Parathyroid adenoma (tissue), 2 donors: ENCODE measurements around the gene DGKG.

Experiments
- H2AFZ ChIP-seq: fragments of 300-600 bp; sonication (generic); one replicate; pipeline ENCODE4 v1.7.0; 2017; ENCODE audit warnings: antibody characterized with exemption, mild to moderate bottlenecking
- H3K27ac ChIP-seq: fragments of 300-600 bp; sonication (generic); one replicate; pipeline ENCODE4 v1.7.0; 2017
- H3K27me3 ChIP-seq: fragments of 300-600 bp; sonication (generic); one replicate; pipeline ENCODE4 v1.7.0; 2017; ENCODE audit warnings: low read length; ENCODE audit not compliant: control insufficient read depth, insufficient read depth
- H3K36me3 ChIP-seq: fragments of 300-600 bp; sonication (generic); one replicate; pipeline ENCODE4 v1.7.0; 2017; ENCODE audit warnings: low read length; ENCODE audit not compliant: control insufficient read depth, insufficient read depth
- H3K4me1 ChIP-seq: fragments of 300-600 bp; sonication (generic); one replicate; pipeline ENCODE4 v1.7.0; 2017; ENCODE audit warnings: control low read depth
- H3K4me2 ChIP-seq: fragments of 300-600 bp; sonication (generic); one replicate; pipeline ENCODE4 v1.7.0; 2017; ENCODE audit warnings: low read length
- H3K4me3 ChIP-seq: fragments of 300-600 bp; sonication (generic); one replicate; pipeline ENCODE4 v1.7.0; 2017; ENCODE audit warnings: low read depth, low read length
- H3K79me2 ChIP-seq: fragments of 300-600 bp; sonication (generic); one replicate; pipeline ENCODE4 v1.7.0; 2017; ENCODE audit warnings: control low read depth
- H3K9ac ChIP-seq: fragments of 300-600 bp; sonication (generic); one replicate; pipeline ENCODE4 v1.7.0; 2017; ENCODE audit warnings: mild to moderate bottlenecking
- H3K9me3 ChIP-seq: fragments of 300-600 bp; sonication (generic); one replicate; pipeline ENCODE4 v1.7.0; 2017; ENCODE audit warnings: low read length; ENCODE audit not compliant: control insufficient read depth
- TF ChIP-seq, protein P1 (sequence below): fragments of 300-600 bp; sonication (generic); IDR thresholded peaks from one replicate; pipeline ENCODE4 v1.7.0; 2017; ENCODE audit warnings: antibody characterized with exemption, mild to moderate bottlenecking
- donor health status: primary hyperparathyroidism.

The DGKG gene

DNA sequence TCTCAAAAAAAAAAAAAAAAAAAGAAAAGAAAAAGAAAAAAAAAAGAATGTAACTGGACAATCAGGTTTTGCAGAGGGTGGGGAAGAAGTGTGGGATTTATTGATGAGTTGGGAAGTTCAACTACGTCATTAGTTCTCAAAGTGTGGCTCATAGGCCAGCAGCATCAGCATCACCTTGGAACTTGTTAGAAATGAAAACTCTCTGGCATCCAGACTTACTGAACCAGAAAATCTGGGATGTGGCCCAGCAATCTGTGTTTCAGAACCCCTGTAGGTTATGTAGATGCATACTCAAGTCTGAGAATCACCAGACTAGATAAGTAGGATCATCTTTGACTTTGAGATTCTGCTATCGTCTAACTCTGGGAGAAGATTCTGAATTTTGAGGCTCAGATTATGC lies 207.4 kb downstream of the DGKG start:
- no peak overlapping the region for H3K4me3 ChIP-seq
- no peak overlapping the region for H3K4me2 ChIP-seq
- no peaks in the 10 kb centered on the region for H3K79me2 ChIP-seq
- H3K36me3 ChIP-seq, result no peaks in the 10 kb centered on the region
- no peak overlapping the region for H2AFZ ChIP-seq
- TF ChIP-seq, protein P1, sequence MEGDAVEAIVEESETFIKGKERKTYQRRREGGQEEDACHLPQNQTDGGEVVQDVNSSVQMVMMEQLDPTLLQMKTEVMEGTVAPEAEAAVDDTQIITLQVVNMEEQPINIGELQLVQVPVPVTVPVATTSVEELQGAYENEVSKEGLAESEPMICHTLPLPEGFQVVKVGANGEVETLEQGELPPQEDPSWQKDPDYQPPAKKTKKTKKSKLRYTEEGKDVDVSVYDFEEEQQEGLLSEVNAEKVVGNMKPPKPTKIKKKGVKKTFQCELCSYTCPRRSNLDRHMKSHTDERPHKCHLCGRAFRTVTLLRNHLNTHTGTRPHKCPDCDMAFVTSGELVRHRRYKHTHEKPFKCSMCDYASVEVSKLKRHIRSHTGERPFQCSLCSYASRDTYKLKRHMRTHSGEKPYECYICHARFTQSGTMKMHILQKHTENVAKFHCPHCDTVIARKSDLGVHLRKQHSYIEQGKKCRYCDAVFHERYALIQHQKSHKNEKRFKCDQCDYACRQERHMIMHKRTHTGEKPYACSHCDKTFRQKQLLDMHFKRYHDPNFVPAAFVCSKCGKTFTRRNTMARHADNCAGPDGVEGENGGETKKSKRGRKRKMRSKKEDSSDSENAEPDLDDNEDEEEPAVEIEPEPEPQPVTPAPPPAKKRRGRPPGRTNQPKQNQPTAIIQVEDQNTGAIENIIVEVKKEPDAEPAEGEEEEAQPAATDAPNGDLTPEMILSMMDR, result no peak
- no peaks in the 10 kb centered on the region for H3K4me1 ChIP-seq
- H3K9ac ChIP-seq, result no peak overlapping the region
- no peaks in the 10 kb centered on the region for H3K27me3 ChIP-seq
- H3K9me3 ChIP-seq, result no peaks in the 10 kb centered on the region
- H3K27ac ChIP-seq, result no peak overlapping the region

DNA sequence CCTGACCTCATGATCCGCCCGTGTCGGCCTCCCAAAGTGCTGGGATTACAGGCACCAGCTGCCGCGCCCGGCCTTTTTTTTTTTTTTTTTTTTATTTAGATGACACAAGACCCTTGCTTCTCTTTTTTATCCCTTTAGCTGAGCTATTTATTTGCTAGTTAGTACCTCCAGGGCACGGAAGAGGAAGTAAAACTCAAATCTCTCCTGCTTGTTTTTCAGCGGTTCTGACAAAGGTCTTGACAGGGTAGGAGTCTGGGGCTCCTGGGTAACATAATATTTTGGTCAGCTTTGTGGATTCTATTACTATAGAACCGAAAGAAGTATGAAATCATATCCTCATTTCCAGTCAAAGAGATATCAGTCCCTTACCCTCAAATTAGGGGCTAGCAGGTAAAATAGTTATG lies 209.1 kb downstream of the DGKG start:
- H3K27ac ChIP-seq, result no peak overlapping the region
- no peaks in the 10 kb centered on the region for H3K79me2 ChIP-seq
- H2AFZ ChIP-seq, result no peak overlapping the region
- no peaks in the 10 kb centered on the region for H3K4me1 ChIP-seq
- H3K9ac ChIP-seq, result no peak overlapping the region
- H3K4me3 ChIP-seq, result no peak overlapping the region
- H3K27me3 ChIP-seq, result no peaks in the 10 kb centered on the region
- no peak overlapping the region for H3K4me2 ChIP-seq
- TF ChIP-seq, protein P1, result no peak
- H3K9me3 ChIP-seq, result no peaks in the 10 kb centered on the region
- H3K36me3 ChIP-seq, result no peaks in the 10 kb centered on the region

DNA sequence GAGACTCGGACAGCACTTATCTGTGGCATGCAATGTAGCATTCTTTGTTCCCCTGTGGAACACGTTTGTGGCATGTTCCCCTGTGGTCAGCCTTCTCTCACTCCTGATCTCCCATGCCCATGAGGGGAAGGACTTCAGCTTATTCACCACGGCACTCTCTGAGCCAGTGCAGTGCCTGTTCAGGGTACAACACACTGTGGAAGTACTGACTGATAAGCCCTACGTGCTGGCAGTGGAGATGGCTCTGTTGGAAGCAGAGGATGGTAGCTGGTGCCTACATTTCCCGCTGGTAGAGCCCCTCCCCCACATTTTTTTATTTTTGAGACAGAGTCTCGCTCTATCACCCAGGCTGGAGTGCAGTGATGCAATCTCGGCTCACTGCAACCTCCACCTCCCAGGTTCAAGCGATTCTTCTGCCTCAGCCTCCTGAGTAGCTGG lies 209.7 kb downstream of the DGKG start:
- Histone ChIP-seq H3K4me2 (no peak overlapping the region), H3K27me3 (no peaks in the 10 kb centered on the region), H3K36me3 (no peaks in the 10 kb centered on the region), H3K27ac (no peak overlapping the region), H3K4me1 (no peaks in the 10 kb centered on the region), H2AFZ (no peak overlapping the region), H3K9me3 (no peaks in the 10 kb centered on the region), H3K4me3 (no peak overlapping the region), H3K9ac (no peak overlapping the region), H3K79me2 (no peaks in the 10 kb centered on the region)
- TF ChIP-seq, protein P1, result no peak

DNA sequence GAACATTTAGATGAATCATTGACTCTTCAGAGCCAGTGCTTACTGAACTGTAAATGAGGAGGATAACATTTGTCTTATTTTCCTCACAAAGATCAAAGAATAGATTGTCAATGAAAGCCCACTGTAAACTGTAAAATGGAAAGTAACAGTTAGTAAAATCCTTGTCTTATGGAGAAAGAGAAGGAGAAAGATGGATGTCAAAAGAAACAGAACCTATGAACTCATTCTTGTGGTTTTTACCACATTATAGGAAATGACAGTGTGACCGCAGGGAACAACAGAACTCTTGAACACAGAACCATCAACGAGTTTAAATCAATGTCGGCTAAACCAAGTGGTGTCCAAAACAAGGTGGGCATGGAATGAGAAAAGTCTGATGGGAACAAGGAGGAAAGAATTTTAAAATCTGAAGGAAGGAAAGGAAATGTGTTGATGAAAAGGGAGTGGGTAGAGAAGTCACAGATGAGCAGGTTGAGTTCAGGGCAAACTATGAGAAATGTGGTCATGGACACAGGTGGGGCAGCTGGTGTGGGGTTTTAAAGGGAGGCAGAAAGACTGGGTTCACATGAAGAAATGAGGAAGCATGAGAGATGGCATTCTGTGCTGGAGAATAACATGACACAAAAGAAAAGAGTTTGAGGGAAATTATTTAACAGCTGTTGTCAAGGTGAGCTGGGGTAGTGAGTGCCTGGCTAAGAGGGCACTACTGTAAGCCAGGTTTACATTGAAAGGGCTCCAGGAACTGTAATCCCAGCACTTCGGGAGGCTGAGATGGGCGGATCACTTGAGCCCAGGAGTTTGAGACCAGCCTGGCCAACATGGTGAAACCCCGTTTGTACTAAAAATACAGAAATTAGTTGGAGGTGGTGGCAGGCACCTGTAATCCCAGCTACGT lies 210.7 kb downstream of the DGKG start:
- no peak overlapping the region for H3K4me2 ChIP-seq
- no peak overlapping the region for H3K27ac ChIP-seq
- H3K79me2 ChIP-seq, result no peaks in the 10 kb centered on the region
- no peaks in the 10 kb centered on the region for H3K4me1 ChIP-seq
- TF ChIP-seq, protein P1, result no peak
- H2AFZ ChIP-seq, result no peak overlapping the region
- no peaks in the 10 kb centered on the region for H3K9me3 ChIP-seq
- no peaks in the 10 kb centered on the region for H3K36me3 ChIP-seq
- no peak overlapping the region for H3K4me3 ChIP-seq
- no peak overlapping the region for H3K9ac ChIP-seq
- no peaks in the 10 kb centered on the region for H3K27me3 ChIP-seq
